Activated naive CD4-positive, alpha-beta T cell treated with anti-CD3 and anti-CD28 coated beads, Interleukin-2, amount 50 U/mL, for 72 hours (primary cell): ENCODE results near the gene RABL6. TPM values are rescaled to one million over a fixed set of nuclear protein-coding genes. Genes with fewer than 3 reads are reported as not detected.
A peak's percentile ranks its signal among the peaks of the same experiment; 100 is the strongest.
"Not testable (repeated sequence)": the region's sequence is repeated elsewhere in the genome, so short reads cannot be mapped to it uniquely, and the experiment has no call there.

Source experiments
- ATAC-seq, 2 donors: fragments of 150-1000 bp; cut with Tn5 transposase; 2 replicates each; pipeline ENCODE4 v1.10.0; 2021; ENCODE audit warnings: mild to moderate bottlenecking in 2 of 2, moderate library complexity in 2 of 2
- DNase-seq, 2 donors: peaks; one replicate each; pipeline ENCODE4 v3.0.0; 2021 to 2022; ENCODE audit warnings: low spot score in 2 of 2
- H3K27ac Mint-ChIP-seq, 2 donors: one replicate each; pipeline ENCODE4 v1.8.0; 2022; ENCODE audit warnings: mild to moderate bottlenecking in 2 of 2, mixed read lengths in 2 of 2
- H3K36me3 Mint-ChIP-seq, 2 donors: one replicate each; pipeline ENCODE4 v1.8.0; 2022; ENCODE audit warnings: mixed read lengths in 2 of 2
- H3K9me3 Mint-ChIP-seq, 2 donors: one replicate each; pipeline ENCODE4 v1.8.0; 2022; ENCODE audit warnings: mixed read lengths in 2 of 2
- total RNA-seq, 2 donors: library from RNA; stranded (reverse); gene quantifications; one replicate each; pipeline ENCODE4 v1.2.3, GENCODE V29; 2022

RABL6 gene
- total RNA-seq, 2 donors from 2014 or later: 79.3 to 101 TPM

- Mint-ChIP-seq H3K9me3 (no peaks in the 10 kb centered on the region), H3K27ac (peak overlapping the region in 1 of 2 donors; percentile 77), H3K36me3 (peaks cover 0 to 15% of the 10 kb centered on the region in 2 donors)
- DNase-seq (no peak), ATAC-seq (no peak)
These were observed 54.2 kb downstream of the RABL6 start for GRCh38 chr9:136861874-136862457.

- Mint-ChIP-seq H3K27ac (peak overlapping the region in 1 of 2 donors; percentile 55), H3K36me3 (peaks cover 0 to 15% of the 10 kb centered on the region in 2 donors), H3K9me3 (no peaks in the 10 kb centered on the region)
- DNase-seq (no peak), ATAC-seq (no peak)
These were observed 55.3 kb downstream of the RABL6 start for GRCh38 chr9:136862849-136863622.

- Mint-ChIP-seq H3K27ac (no peak overlapping the region), H3K36me3 (peaks cover 0 to 15% of the 10 kb centered on the region in 2 donors), H3K9me3 (no peaks in the 10 kb centered on the region)
- DNase-seq: no peak
- no peak for ATAC-seq
These were observed 56.0 kb downstream of the RABL6 start for GRCh38 chr9:136863623-136864273.

DNA sequence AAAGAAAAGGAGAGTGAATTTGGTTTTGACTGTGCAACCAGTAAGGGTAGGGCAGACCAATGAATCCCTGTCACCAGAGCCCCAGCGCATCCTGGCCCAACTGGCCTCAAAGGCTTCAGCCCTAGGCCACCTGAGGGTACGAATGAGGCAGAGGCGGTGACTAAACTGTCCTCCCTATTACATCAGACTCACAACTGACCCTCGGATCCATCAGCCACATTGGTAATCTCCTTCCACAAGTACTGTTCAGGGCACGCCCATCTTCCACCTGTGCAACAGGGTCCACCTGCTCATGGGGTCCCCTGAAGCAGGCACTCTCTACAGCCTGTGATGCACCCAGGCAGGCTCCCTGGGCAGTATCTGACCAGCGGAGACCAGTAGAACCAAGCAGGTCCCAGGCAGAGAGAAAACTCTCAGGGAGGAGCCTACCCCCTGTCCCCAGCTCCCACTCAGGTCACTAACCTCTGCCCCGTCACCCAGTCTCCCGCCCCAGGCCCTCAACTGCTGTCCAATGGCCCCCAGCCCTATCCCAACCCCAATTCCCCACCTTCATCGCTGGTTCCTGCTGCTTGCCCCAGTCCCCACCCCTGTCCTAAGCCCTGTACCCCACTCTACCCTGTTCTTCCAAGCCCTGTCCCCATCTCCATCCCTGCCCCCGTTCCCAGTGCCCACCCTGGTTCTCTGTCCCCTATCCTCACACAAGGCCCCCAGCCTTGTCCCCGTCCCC, 57.5 kb downstream of the RABL6 start:
- Mint-ChIP-seq H3K9me3 (no peaks in the 10 kb centered on the region), H3K36me3 (peaks cover 0 to 15% of the 10 kb centered on the region in 2 donors), H3K27ac (peak overlapping the region; percentile 91 to 95)
- no peak for ATAC-seq
- no peak for DNase-seq

GRCh38 chr9:136865768-136866103, 58.0 kb downstream of the RABL6 start:
- no peak for ATAC-seq
- Mint-ChIP-seq H3K27ac (peak overlapping the region; percentile 91 to 95), H3K9me3 (no peaks in the 10 kb centered on the region)

DNA sequence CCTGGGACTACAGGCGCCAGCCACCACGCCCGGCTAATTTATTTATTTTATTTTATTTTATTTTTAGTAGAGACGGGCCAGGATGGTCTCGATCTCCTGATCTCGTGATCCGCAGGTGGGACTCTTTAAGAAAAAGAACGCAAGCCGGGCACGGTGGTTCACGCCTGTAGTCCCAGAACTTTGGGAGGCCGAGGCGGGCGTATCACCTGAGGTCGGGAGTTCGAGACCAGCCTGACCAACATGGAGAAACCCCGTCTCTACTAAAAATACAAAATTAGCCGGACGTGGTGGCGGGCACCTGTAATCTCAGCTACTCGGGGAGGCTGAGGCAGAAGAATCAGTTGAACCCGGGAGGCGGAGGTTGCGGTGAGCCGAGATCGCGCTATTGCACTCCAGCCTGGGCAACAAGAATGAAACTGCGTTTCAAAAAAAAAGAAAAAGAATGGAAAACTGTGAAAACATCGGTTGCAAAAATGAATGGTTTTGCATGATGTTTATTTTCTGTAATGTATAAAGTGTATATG, 59.2 kb downstream of the RABL6 start:
- DNase-seq, ATAC-seq, H3K9me3 Mint-ChIP-seq, H3K27ac Mint-ChIP-seq: not testable (repeated sequence)
- peaks cover 7 to 15% of the 10 kb centered on the region in 2 donors for H3K36me3 Mint-ChIP-seq

More at GRCh38 chr9:136865768-136866103, 58.0 kb downstream of the RABL6 start:
- H3K36me3 Mint-ChIP-seq: peaks cover 0 to 15% of the 10 kb centered on the region in 2 donors
- DNase-seq: no peak

GRCh38 chr9:136867480-136867879, 59.7 kb downstream of the RABL6 start:
- no peak for ATAC-seq
- DNase-seq: no peak
- Mint-ChIP-seq H3K36me3 (peaks cover 7 to 15% of the 10 kb centered on the region in 2 donors), H3K9me3 (peaks cover 0 to under 1% of the 10 kb centered on the region in 2 donors), H3K27ac (no peak overlapping the region)

DNA sequence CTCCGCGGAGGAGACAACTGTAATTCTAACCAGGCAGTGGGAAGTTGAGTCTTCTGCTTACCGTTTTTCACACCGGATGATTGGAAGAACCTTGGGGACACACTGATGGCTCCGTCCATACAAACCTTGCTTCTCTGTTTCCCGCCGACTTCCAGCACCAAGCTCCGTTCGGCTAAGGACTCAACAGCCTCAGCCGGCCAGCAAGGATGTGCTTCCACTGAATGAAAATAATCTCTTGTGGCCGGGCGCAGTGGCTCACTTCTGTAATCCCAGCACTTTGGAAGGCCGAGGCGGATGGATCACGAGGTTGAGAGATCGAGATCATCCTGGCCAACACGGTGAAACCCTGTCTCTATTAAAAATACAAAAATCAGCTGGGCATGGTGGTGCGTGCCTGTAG, 60.2 kb downstream of the RABL6 start:
- H3K27ac Mint-ChIP-seq: no peak overlapping the region
- H3K36me3 Mint-ChIP-seq: peaks cover 7 to 15% of the 10 kb centered on the region in 2 donors
- peaks cover 0 to 4% of the 10 kb centered on the region in 2 donors for H3K9me3 Mint-ChIP-seq
- ATAC-seq (no peak), DNase-seq (no peak)

DNA sequence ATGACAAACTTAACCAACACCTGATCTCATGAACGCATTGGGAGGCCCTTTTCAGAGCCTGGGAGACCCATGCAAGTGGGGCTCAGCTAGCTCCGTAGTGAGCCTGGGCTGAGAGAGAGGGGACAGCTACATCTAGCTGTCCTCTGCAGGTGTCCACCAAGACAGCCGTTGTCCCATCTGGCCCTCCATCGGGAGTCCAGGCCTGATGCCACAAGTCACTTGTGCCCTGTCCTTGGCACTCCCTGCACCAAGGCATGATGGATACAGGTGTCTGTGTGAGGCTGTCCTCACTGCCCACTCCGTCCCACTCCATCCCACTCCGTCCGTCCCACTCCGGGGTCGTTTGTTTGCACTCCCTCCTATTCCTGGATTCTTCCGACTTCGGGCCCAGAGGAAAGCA, 60.9 kb downstream of the RABL6 start:
- DNase-seq (no peak), ATAC-seq (no peak)
- peaks cover 7 to 10% of the 10 kb centered on the region in 2 donors for H3K36me3 Mint-ChIP-seq
- H3K9me3 Mint-ChIP-seq: peaks cover 0 to 4% of the 10 kb centered on the region in 2 donors
- H3K27ac Mint-ChIP-seq: no peak overlapping the region

DNA sequence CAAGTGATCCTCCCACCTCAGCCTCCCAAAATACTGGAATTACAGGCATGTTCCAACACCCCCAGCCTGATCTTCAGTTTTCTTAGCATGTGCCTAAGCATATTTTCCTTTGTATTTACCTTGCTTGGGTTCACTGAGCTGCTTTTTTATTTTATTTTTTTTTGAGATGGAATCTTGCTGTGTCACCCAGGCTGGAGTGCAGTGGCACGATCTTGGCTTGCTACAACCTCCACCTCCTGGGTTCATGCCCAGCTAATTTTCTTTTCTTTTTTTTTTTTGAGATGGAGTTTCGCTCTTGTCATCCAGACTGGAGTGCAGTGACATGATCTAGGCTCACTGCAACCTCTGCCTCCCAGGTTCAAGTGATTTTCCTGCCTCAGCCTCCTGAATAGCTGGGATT, 61.9 kb downstream of the RABL6 start:
- not testable (repeated sequence) for H3K36me3 Mint-ChIP-seq, ATAC-seq, H3K27ac Mint-ChIP-seq, DNase-seq, H3K9me3 Mint-ChIP-seq

DNA sequence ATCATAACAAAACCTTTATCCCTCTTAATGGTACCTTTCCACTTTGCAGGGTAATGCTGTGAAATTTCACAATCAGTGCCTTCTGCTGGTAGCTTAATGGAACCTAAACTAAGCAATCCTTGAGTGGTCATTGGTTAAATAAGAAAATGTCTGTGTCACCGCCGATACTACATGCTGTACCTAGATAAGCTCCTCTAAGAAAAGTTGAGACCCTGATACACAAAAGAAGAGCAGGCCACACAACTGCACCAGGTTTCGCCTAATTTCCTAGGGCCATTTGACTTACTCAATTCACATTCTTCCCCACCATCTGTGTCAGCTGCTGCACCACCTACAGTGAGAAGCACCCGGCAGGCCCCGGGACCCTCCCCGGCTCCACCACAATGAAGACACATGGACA, 67.4 kb downstream of the RABL6 start:
- Mint-ChIP-seq H3K36me3 (peaks cover 0 to 7% of the 10 kb centered on the region in 2 donors), H3K27ac (no peak overlapping the region), H3K9me3 (peaks cover 0 to 4% of the 10 kb centered on the region in 2 donors)
- DNase-seq: no peak
- ATAC-seq: no peak

- no peak overlapping the region for H3K27ac Mint-ChIP-seq
- H3K36me3 Mint-ChIP-seq: peaks cover 0 to 4% of the 10 kb centered on the region in 2 donors
- DNase-seq: no peak
- H3K9me3 Mint-ChIP-seq: peaks cover 0 to 4% of the 10 kb centered on the region in 2 donors
- no peak for ATAC-seq
These were observed 68.7 kb downstream of the RABL6 start for GRCh38 chr9:136876476-136876875.

- ATAC-seq: no peak
- DNase-seq: no peak
- Mint-ChIP-seq H3K36me3 (no peaks in the 10 kb centered on the region), H3K9me3 (no peaks in the 10 kb centered on the region), H3K27ac (peak overlapping the region in 1 of 2 donors; percentile 88)
These were observed 72.9 kb downstream of the RABL6 start for GRCh38 chr9:136880651-136881050.

- no peaks in the 10 kb centered on the region for H3K36me3 Mint-ChIP-seq
- H3K27ac Mint-ChIP-seq: peak overlapping the region; percentile 88
- ATAC-seq (peak; percentile 39 to 63), DNase-seq (peak; percentile 58 to 86)
- H3K9me3 Mint-ChIP-seq: no peaks in the 10 kb centered on the region
These were observed 74.0 kb downstream of the RABL6 start for GRCh38 chr9:136881691-136882108.

- DNase-seq: peak; percentile 80 to 94
- H3K9me3 Mint-ChIP-seq: no peaks in the 10 kb centered on the region
- peak overlapping the region; percentile 88 to 93 for H3K27ac Mint-ChIP-seq
- H3K36me3 Mint-ChIP-seq: peaks cover 5% of the 10 kb centered on the region in 2 donors
- ATAC-seq: peak; percentile 65 to 67
These were observed 74.6 kb downstream of the RABL6 start for GRCh38 chr9:136882109-136882946.

GRCh38 chr9:136882947-136883283, 75.2 kb downstream of the RABL6 start:
- H3K9me3 Mint-ChIP-seq, DNase-seq, ATAC-seq, H3K36me3 Mint-ChIP-seq: not testable (repeated sequence)
- peak overlapping the region; percentile 88 to 93 for H3K27ac Mint-ChIP-seq
